Fibroblast of the aortic adventitia (primary cell): ENCODE data around the gene PCCA. TPM values are rescaled to one million over a fixed set of nuclear protein-coding genes. Genes with fewer than 3 reads are reported as not detected.
A peak's percentile ranks its signal among the peaks of the same experiment; 100 is the strongest.

Experiments
- DNase-seq: peaks from one replicate; pipeline ENCODE4 v3.0.0-alpha.2; 2010; ENCODE audit warnings: low read depth
- H3K4me3 ChIP-seq: 2 replicates; pipeline ENCODE4 v1.5.1; 2011; ENCODE audit warnings: low read depth, mild to moderate bottlenecking, control low read depth, low read length, moderate library complexity
- CTCF ChIP-seq: IDR thresholded peaks from 2 replicates; pipeline ENCODE4 v1.5.1; 2011; ENCODE audit warnings: mild to moderate bottlenecking, low read length, control low read depth, inconsistent platforms; ENCODE audit not compliant: insufficient read depth
- total RNA-seq: library from RNA; depleted of rRNA; stranded (reverse); fragments of >200 nt; gene quantifications from 2 replicates; pipeline ENCODE4 v1.2.3, GENCODE V29; 2012; ENCODE audit warnings: low replicate concordance

PCCA gene
- total RNA-seq, 1 donor, result 23.8 TPM

- no peak for TF ChIP-seq CTCF
- H3K4me3 ChIP-seq, result no peak overlapping the region
- DNase-seq, result peak; percentile 10
Measured at GRCh38 chr13:100547791-100548201, 458.9 kb downstream of the PCCA start.

GRCh38 chr13:100549316-100549715 lies 460.4 kb downstream of the PCCA start:
- no peak for DNase-seq
- H3K4me3 ChIP-seq, result no peak overlapping the region
- TF ChIP-seq CTCF, result no peak

- H3K4me3 ChIP-seq, result no peak overlapping the region
- no peak for TF ChIP-seq CTCF
- DNase-seq, result no peak
Measured at GRCh38 chr13:100552755-100553154, 463.9 kb downstream of the PCCA start.

- no peak for TF ChIP-seq CTCF
- no peak overlapping the region for H3K4me3 ChIP-seq
Measured at GRCh38 chr13:100559886-100560285, 471.0 kb downstream of the PCCA start.

GRCh38 chr13:100560498-100561157 lies 471.7 kb downstream of the PCCA start:
- H3K4me3 ChIP-seq, result no peak overlapping the region
- no peak for DNase-seq
- no peak for TF ChIP-seq CTCF

More at GRCh38 chr13:100559886-100560285, 471.0 kb downstream of the PCCA start:
- DNase-seq, result no peak

GRCh38 chr13:100561158-100561499 lies 472.2 kb downstream of the PCCA start:
- H3K4me3 ChIP-seq, result no peak overlapping the region
- no peak for DNase-seq
- TF ChIP-seq CTCF, result no peak
